Glutamatergic neuron (in vitro differentiated cells): ENCODE measurements around the gene MYOC. TPM values are rescaled to one million over a fixed set of nuclear protein-coding genes. Genes with fewer than 3 reads are reported as not detected.
"Not testable (repeated sequence)": the region's sequence is repeated elsewhere in the genome, so short reads cannot be mapped to it uniquely, and the experiment has no call there.

Source experiments
- DNase-seq: peaks from one replicate; pipeline ENCODE4 v3.0.0; 2022
- H3K27ac Mint-ChIP-seq: one replicate; pipeline ENCODE4 v1.8.0; 2020; ENCODE audit warnings: mild to moderate bottlenecking, mixed read lengths, inconsistent platforms; ENCODE audit not compliant: unreplicated experiment
- H3K27me3 Mint-ChIP-seq: one replicate; pipeline ENCODE4 v1.8.0; 2020; ENCODE audit warnings: mild to moderate bottlenecking, moderate library complexity, mixed read lengths, inconsistent platforms; ENCODE audit not compliant: unreplicated experiment
- H3K36me3 Mint-ChIP-seq: one replicate; pipeline ENCODE4 v1.8.0; 2020; ENCODE audit warnings: mild to moderate bottlenecking, mixed read lengths, inconsistent platforms; ENCODE audit not compliant: unreplicated experiment
- H3K4me1 Mint-ChIP-seq: one replicate; pipeline ENCODE4 v1.8.0; 2020; ENCODE audit warnings: mild to moderate bottlenecking, low read depth, mixed read lengths, inconsistent platforms; ENCODE audit not compliant: unreplicated experiment
- H3K4me3 Mint-ChIP-seq: one replicate; pipeline ENCODE4 v1.8.0; 2020; ENCODE audit warnings: mild to moderate bottlenecking, mixed read lengths, inconsistent platforms; ENCODE audit not compliant: unreplicated experiment
- H3K9me3 Mint-ChIP-seq: one replicate; pipeline ENCODE4 v1.8.0; 2020; ENCODE audit warnings: mild to moderate bottlenecking, moderate library complexity, mixed read lengths, inconsistent platforms; ENCODE audit not compliant: unreplicated experiment
- CTCF ChIP-seq: fragments of 200-600 bp; sonication (generic); IDR thresholded peaks from one replicate; pipeline ENCODE4 v1.5.0; 2021; ENCODE audit not compliant: partially characterized antibody, unreplicated experiment
- total RNA-seq: library from RNA; stranded (reverse); fragmentation: NEBNext Ultra II Directional; extraction: Animal tissue kit (Norgen Biotek cat#: 25700); gene quantifications from one replicate; pipeline ENCODE4 v1.2.1, GENCODE V29; 2021; ENCODE audit not compliant: unreplicated experiment

The MYOC gene
- total RNA-seq, 1 donor from 2014 or later: not detected

DNA sequence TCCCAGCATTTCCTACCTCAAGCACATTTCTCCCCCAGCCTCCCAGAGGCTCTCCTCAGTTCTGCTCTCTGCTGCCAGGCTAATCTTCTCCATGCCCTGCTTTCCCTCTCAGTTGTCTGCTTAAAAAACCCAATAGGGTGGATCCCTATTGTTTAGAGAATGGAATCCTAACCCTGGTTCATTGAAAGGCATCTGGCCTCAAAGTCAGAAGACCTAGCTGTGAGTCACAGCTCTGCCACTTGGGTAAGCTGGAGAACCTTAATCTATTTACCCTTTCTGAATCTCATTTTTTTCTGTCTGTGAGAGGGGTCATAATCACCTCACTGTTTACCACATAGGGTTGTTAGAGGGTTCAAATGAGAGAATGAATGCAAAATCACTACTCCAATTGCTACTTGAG is 12.5 kb upstream of the MYOC start:
- Mint-ChIP-seq H3K36me3 (no peaks in the 10 kb centered on the region), H3K4me3 (no peak overlapping the region), H3K4me1 (no peaks in the 10 kb centered on the region), H3K27me3 (no peaks in the 10 kb centered on the region), H3K9me3 (no peaks in the 10 kb centered on the region), H3K27ac (no peak overlapping the region)
- TF ChIP-seq CTCF: no peak
- no peak for DNase-seq

DNA sequence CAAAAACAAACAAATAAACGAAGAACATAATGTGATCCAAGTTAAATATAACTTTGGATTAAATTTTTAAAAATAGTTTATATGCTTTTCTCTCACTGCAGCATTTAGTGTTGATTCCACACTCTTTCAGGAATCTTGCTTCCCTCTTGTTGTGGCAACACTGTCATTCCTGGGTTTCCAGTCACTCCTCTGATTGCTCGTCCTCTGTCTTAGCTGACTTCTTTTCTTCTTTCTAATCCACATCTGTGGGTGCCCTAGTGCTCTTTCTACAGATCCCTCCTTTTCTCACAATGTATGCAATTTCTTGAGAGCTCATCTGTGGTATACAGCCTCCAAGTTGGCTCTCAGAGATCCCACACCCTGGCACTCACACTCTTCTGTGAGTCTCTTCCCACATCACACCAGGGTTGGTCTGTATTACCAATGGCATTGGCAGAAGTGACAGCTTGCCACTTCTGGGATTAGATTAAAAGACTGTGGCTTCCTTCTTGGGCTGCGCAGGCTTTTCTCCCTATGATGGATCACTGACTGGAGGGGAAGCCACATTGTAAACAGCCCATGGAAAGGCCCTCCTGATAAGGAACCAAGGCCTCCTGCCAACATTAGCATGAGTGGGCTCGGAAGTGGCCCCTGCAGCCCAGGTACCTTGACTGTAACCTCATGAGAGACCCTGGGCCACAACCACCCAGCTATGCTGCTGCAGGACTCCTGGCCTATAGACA is 11.5 kb upstream of the MYOC start:
- Mint-ChIP-seq H3K36me3 (no peaks in the 10 kb centered on the region), H3K4me1 (no peaks in the 10 kb centered on the region), H3K27ac (peak overlapping the region; percentile 15), H3K27me3 (no peaks in the 10 kb centered on the region), H3K4me3 (no peak overlapping the region), H3K9me3 (no peaks in the 10 kb centered on the region)
- DNase-seq: no peak
- TF ChIP-seq CTCF: no peak

DNA sequence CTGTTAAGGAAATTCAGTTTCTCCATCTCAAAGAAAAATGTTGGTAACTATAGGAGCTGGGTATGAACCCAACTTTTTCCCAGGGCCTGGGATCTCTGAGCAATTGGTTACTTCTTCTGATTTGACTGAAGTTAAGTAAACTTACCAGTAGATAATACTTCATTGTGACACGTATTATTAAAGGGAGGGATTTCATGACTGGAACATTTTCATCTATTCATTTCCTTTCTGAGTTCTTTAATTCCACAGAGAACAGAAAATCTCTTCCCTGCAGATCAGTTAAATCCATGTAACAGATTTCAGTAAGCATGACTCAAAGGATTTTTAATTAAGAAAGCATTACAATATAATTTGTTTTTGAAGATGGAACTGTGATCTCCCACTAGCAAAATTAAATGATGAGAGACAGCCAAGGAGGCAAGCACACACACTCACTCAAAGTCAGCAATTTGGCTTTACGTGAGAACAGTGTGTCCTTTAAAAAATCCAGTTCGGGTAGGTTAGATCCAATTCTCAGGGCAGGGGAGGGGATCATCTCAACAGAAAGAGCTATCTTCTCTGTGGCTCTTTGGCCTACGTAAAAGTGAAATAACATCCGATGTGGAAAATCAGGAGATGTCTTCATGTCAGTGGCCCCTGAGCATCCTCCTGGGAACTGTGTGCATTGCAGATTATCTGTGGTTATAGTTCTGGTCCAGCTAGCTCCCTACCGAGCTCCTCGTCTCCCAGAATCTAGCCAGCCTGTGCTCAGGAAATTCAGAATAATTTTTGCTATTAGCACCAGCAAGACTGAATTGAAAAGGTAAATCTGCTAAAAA is 10.8 kb upstream of the MYOC start:
- Mint-ChIP-seq H3K36me3 (no peaks in the 10 kb centered on the region), H3K9me3 (no peaks in the 10 kb centered on the region), H3K27ac (no peak overlapping the region), H3K4me1 (no peaks in the 10 kb centered on the region), H3K4me3 (no peak overlapping the region), H3K27me3 (no peaks in the 10 kb centered on the region)
- no peak for TF ChIP-seq CTCF
- no peak for DNase-seq

GRCh38 chr1:171661076-171661650 is 8.7 kb upstream of the MYOC start:
- H3K4me3 Mint-ChIP-seq: no peak overlapping the region
- DNase-seq: no peak
- H3K4me1 Mint-ChIP-seq: peaks cover 9% of the 10 kb centered on the region
- no peaks in the 10 kb centered on the region for H3K9me3 Mint-ChIP-seq
- no peak overlapping the region for H3K27ac Mint-ChIP-seq
- peaks cover 3% of the 10 kb centered on the region for H3K27me3 Mint-ChIP-seq
- H3K36me3 Mint-ChIP-seq: no peaks in the 10 kb centered on the region
- no peak for TF ChIP-seq CTCF

DNA sequence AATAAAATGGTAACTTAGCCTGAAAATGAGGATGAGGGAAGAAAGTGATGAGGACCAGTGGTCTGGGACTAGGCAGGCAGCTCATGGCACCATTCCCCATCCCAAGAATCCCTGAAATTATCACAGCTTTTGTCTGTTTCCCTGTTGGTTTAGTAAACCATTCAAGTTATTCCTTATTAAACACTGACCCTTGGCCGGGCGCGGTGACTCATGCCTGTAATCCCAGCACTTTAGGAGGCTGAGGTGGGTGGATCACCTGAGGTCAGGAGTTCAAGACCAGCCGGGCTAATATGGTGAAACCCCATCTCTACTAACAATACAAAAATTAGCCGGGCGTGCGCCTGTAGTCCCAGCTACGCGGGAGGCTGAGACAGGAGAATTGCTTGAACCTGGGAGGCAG is 3.7 kb upstream of the MYOC start:
- H3K36me3 Mint-ChIP-seq, H3K27ac Mint-ChIP-seq, DNase-seq, H3K27me3 Mint-ChIP-seq, H3K9me3 Mint-ChIP-seq, H3K4me3 Mint-ChIP-seq: not testable (repeated sequence)
- peaks cover 11% of the 10 kb centered on the region for H3K4me1 Mint-ChIP-seq
